KMS-11 (cell line): ENCODE data around the gene SCGB1C1.

Experiments used
- H2AFZ ChIP-seq: fragments of 200-600 bp; sonication (generic); 2 replicates; pipeline ENCODE4 v1.6.1; 2016; ENCODE audit warnings: antibody characterized with exemption, mixed run types, low read depth
- H3K27ac ChIP-seq: fragments of 200-600 bp; sonication (generic); 2 replicates; pipeline ENCODE4 v1.6.1; 2016; ENCODE audit warnings: mild to moderate bottlenecking, mixed run types
- H3K27me3 ChIP-seq: fragments of 200-600 bp; sonication (generic); 2 replicates; pipeline ENCODE4 v1.6.1; 2017; ENCODE audit warnings: mild to moderate bottlenecking, low read depth, mixed run types, moderate library complexity; ENCODE audit not compliant: insufficient read depth
- H3K36me3 ChIP-seq: fragments of 200-600 bp; sonication (generic); 2 replicates; pipeline ENCODE4 v1.6.1; 2017; ENCODE audit warnings: mild to moderate bottlenecking, mixed run types; ENCODE audit not compliant: insufficient read depth
- H3K4me1 ChIP-seq: fragments of 200-600 bp; sonication (generic); 2 replicates; pipeline ENCODE4 v1.6.1; 2016; ENCODE audit warnings: mild to moderate bottlenecking, low read depth, mixed run types; ENCODE audit not compliant: poor library complexity, severe bottlenecking
- H3K4me2 ChIP-seq: fragments of 200-600 bp; sonication (generic); 2 replicates; pipeline ENCODE4 v1.7.0; 2016; ENCODE audit warnings: mild to moderate bottlenecking, mixed run types
- H3K4me3 ChIP-seq: fragments of 200-600 bp; sonication (generic); IDR thresholded peaks from 2 replicates; pipeline ENCODE4 v1.6.1; 2017; ENCODE audit warnings: low read depth, low read length, mixed read lengths; ENCODE audit not compliant: insufficient read depth
- H3K79me2 ChIP-seq: fragments of 200-600 bp; sonication (generic); 2 replicates; pipeline ENCODE4 v1.6.1; 2016; ENCODE audit warnings: low read depth, mixed run types; ENCODE audit not compliant: insufficient read depth
- H3K9ac ChIP-seq: fragments of 200-600 bp; sonication (generic); 2 replicates; pipeline ENCODE4 v1.6.1; 2016; ENCODE audit warnings: mild to moderate bottlenecking, mixed run types
- H4K20me1 ChIP-seq: fragments of 200-600 bp; sonication (generic); 2 replicates; pipeline ENCODE4 v1.6.1; 2016; ENCODE audit warnings: mild to moderate bottlenecking, mixed run types; ENCODE audit not compliant: insufficient read depth
- CTCF ChIP-seq: fragments of 200-600 bp; sonication (generic); conservative IDR thresholded peaks from 2 replicates; pipeline ENCODE4 v1.6.1; 2017; ENCODE audit warnings: low read depth, mild to moderate bottlenecking, antibody characterized with exemption, low read length, moderate library complexity, mixed read lengths

Gene SCGB1C1

GRCh38 chr11:209275-210121 lies 16.6 kb downstream of the SCGB1C1 start:
- Histone ChIP-seq H3K4me1 (peaks cover 18% of the 10 kb centered on the region), H2AFZ (no peak overlapping the region), H3K9ac (no peak overlapping the region; the same call in 1 of the 2 replicates), H4K20me1 (no peaks in the 10 kb centered on the region), H3K27ac (no peak overlapping the region), H3K27me3 (no peaks in the 10 kb centered on the region), H3K4me3 (no peak overlapping the region), H3K4me2 (peak overlapping the region; percentile 64), H3K79me2 (peaks cover 40% of the 10 kb centered on the region), H3K36me3 (no peaks in the 10 kb centered on the region; the same call in 1 of the 2 replicates)
- no peak for TF ChIP-seq CTCF

GRCh38 chr11:210122-210802 lies 17.4 kb downstream of the SCGB1C1 start:
- Histone ChIP-seq H3K27me3 (no peaks in the 10 kb centered on the region), H3K9ac (no peak overlapping the region), H3K79me2 (peaks cover 40% of the 10 kb centered on the region), H2AFZ (no peak overlapping the region), H4K20me1 (no peaks in the 10 kb centered on the region), H3K4me1 (peaks cover 18% of the 10 kb centered on the region), H3K4me3 (no peak overlapping the region), H3K36me3 (no peaks in the 10 kb centered on the region; the same call in 1 of the 2 replicates), H3K4me2 (peak overlapping the region; percentile 64), H3K27ac (no peak overlapping the region)
- TF ChIP-seq CTCF: no peak

GRCh38 chr11:210803-211180 lies 17.9 kb downstream of the SCGB1C1 start:
- peaks cover 34% of the 10 kb centered on the region for H3K79me2 ChIP-seq
- no peaks in the 10 kb centered on the region for H3K36me3 ChIP-seq
- TF ChIP-seq CTCF: no peak
- H2AFZ ChIP-seq: no peak overlapping the region
- no peaks in the 10 kb centered on the region for H4K20me1 ChIP-seq
- H3K27me3 ChIP-seq: no peaks in the 10 kb centered on the region
- peaks cover 18% of the 10 kb centered on the region for H3K4me1 ChIP-seq
- no peak overlapping the region for H3K4me3 ChIP-seq
- no peak overlapping the region for H3K27ac ChIP-seq
- H3K4me2 ChIP-seq: no peak overlapping the region
- no peak overlapping the region for H3K9ac ChIP-seq

- TF ChIP-seq CTCF: no peak
- H3K4me3 ChIP-seq: no peak overlapping the region
- peaks cover 29% of the 10 kb centered on the region for H3K79me2 ChIP-seq
- H2AFZ ChIP-seq: no peak overlapping the region
- no peak overlapping the region for H3K27ac ChIP-seq
- no peak overlapping the region for H3K4me2 ChIP-seq
- H4K20me1 ChIP-seq: no peaks in the 10 kb centered on the region
- H3K9ac ChIP-seq: no peak overlapping the region
- peaks cover 13% of the 10 kb centered on the region for H3K4me1 ChIP-seq
- no peaks in the 10 kb centered on the region for H3K27me3 ChIP-seq
- no peaks in the 10 kb centered on the region for H3K36me3 ChIP-seq
Measured at GRCh38 chr11:211295-211694, 18.4 kb downstream of the SCGB1C1 start.
